GM18519 (cell line): Measurements from ENCODE around the gene RGPD8.
"Not testable (repeated sequence)": the region's sequence is repeated elsewhere in the genome, so short reads cannot be mapped to it uniquely, and the experiment has no call there.

Experiments used
- ATAC-seq: cut with Tn5 transposase; IDR thresholded peaks from one replicate; pipeline ENCODE4 v1.9.1; 2021; ENCODE audit warnings: mild to moderate bottlenecking, moderate library complexity; ENCODE audit not compliant: unreplicated experiment, low FRiP score

The RGPD8 gene

GRCh38 chr2:112435716-112436431 lies 2.4 kb upstream of the RGPD8 start:
- not testable (repeated sequence) for ATAC-seq

- ATAC-seq = not testable (repeated sequence)
Measured at GRCh38 chr2:112434890-112435715, 1.7 kb upstream of the RGPD8 start.

GRCh38 chr2:112433932-112434730 lies 686 bp upstream of the RGPD8 start:
- no peak for ATAC-seq

- not testable (repeated sequence) for ATAC-seq
Measured at GRCh38 chr2:112432735-112433479, 538 bp downstream of the RGPD8 start.

- not testable (repeated sequence) for ATAC-seq
Measured at GRCh38 chr2:112432390-112432734, 1.1 kb downstream of the RGPD8 start.

GRCh38 chr2:112431587-112432295 lies 1.7 kb downstream of the RGPD8 start:
- ATAC-seq = not testable (repeated sequence)

- not testable (repeated sequence) for ATAC-seq
Measured at GRCh38 chr2:112424553-112424952, 8.9 kb downstream of the RGPD8 start.

GRCh38 chr2:112416860-112417259 lies 16.6 kb downstream of the RGPD8 start:
- ATAC-seq = not testable (repeated sequence)

- not testable (repeated sequence) for ATAC-seq
Measured at GRCh38 chr2:112360055-112360454, 73.4 kb downstream of the RGPD8 start.

- not testable (repeated sequence) for ATAC-seq
Measured at GRCh38 chr2:112354335-112354734, 79.1 kb downstream of the RGPD8 start.

GRCh38 chr2:112352809-112353603 lies 80.4 kb downstream of the RGPD8 start:
- not testable (repeated sequence) for ATAC-seq

GRCh38 chr2:112352292-112352691 lies 81.2 kb downstream of the RGPD8 start:
- not testable (repeated sequence) for ATAC-seq

GRCh38 chr2:112345030-112346027 lies 88.1 kb downstream of the RGPD8 start:
- no peak for ATAC-seq

GRCh38 chr2:112343827-112344585 lies 89.4 kb downstream of the RGPD8 start:
- no peak for ATAC-seq

- no peak for ATAC-seq
Measured at GRCh38 chr2:112342067-112342550, 91.3 kb downstream of the RGPD8 start.

GRCh38 chr2:112340475-112341267 lies 92.8 kb downstream of the RGPD8 start:
- ATAC-seq = no peak
